H1 (cell line): ENCODE results near the gene BCAS1. TPM values are rescaled to one million over a fixed set of nuclear protein-coding genes. Genes with fewer than 3 reads are reported as not detected.

Source experiments
- CTCF ChIA-PET: fragments of 300-600 bp; sonication (Branson Sonifier 250); formaldehyde crosslinking; loops from one replicate; lab custom pipeline; 2021; ENCODE audit not compliant: partially characterized antibody; lab: Charles Lee
- POLR2A ChIA-PET: fragments of 300-600 bp; sonication (Branson Sonifier 250); formaldehyde crosslinking; loops from one replicate; lab custom pipeline; 2021; ENCODE audit warnings: inconsistent platforms; ENCODE audit not compliant: partially characterized antibody; lab: Charles Lee
- DNase-seq, 2 experiments: peaks; one replicate each; pipeline versions ENCODE4 v3.0.0 to v3.0.0-alpha.2; 2010 to 2022; ENCODE audit warnings: low spot score in 2 of 2, low read depth in 1 of 2, mixed read lengths in 1 of 2
- FAIRE-seq: peaks from 2 replicates; lab custom pipeline; 2011; peaks lifted over from hg19 to GRCh38; lab: Jason Lieb, UNC
- H2AFZ ChIP-seq: 2 replicates; pipeline ENCODE4 v1.8.1; 2012; ENCODE audit warnings: low read length, inconsistent platforms
- H2AK5ac ChIP-seq: 2 replicates; pipeline ENCODE4 v1.6.1; 2013; ENCODE audit warnings: low read depth, low read length
- H2BK120ac ChIP-seq: replicated peaks from 2 replicates; pipeline ENCODE3; 2013; ENCODE audit warnings: low read depth, low read length, inconsistent platforms
- H2BK12ac ChIP-seq: 2 replicates; pipeline ENCODE4 v1.6.1; 2013; ENCODE audit warnings: low read depth, low read length
- H2BK15ac ChIP-seq: 2 replicates; pipeline ENCODE4 v1.6.1; 2013; ENCODE audit warnings: low read length
- H2BK20ac ChIP-seq: 2 replicates; pipeline ENCODE4 v1.6.1; 2013; ENCODE audit warnings: low read length
- H2BK5ac ChIP-seq: 2 replicates; pipeline ENCODE4 v1.6.1; 2013; ENCODE audit warnings: low read depth, low read length
- H3K14ac ChIP-seq: 2 replicates; pipeline ENCODE4 v1.6.1; 2013; ENCODE audit warnings: inconsistent platforms; ENCODE audit not compliant: insufficient read length
- H3K18ac ChIP-seq: 2 replicates; pipeline ENCODE4 v1.6.1; 2013; ENCODE audit warnings: low read length; ENCODE audit errors: extremely low read depth
- H3K23ac ChIP-seq: 2 replicates; pipeline ENCODE4 v1.6.1; 2013; ENCODE audit warnings: inconsistent platforms; ENCODE audit not compliant: insufficient read length
- H3K23me2 ChIP-seq: 2 replicates; pipeline ENCODE4 v1.6.1; 2013; ENCODE audit warnings: low read depth, low read length
- H3K27ac ChIP-seq: 2 replicates; pipeline ENCODE4 v1.6.1; 2011; ENCODE audit warnings: low read depth, low read length, inconsistent platforms
- H3K27me3 ChIP-seq, 4 experiments: replicated peaks in 1 of 4; 1 replicate in 1 of 4; 2 replicates in 3 of 4; pipeline versions ENCODE4 v1.6.1 to v1.8.1; 2011 to 2013; ENCODE audit warnings: low read length in 3 of 4, mild to moderate bottlenecking in 3 of 4, inconsistent platforms in 2 of 4, mixed read lengths in 2 of 4, moderate library complexity in 1 of 4; ENCODE audit not compliant: control insufficient read depth in 3 of 4, insufficient read depth in 3 of 4; ENCODE audit errors: extremely low read depth in 1 of 4
- H3K36me3 ChIP-seq, 4 experiments: 2 replicates each; pipeline versions ENCODE4 v1.6.1 to v1.8.1; 2011 to 2013; ENCODE audit warnings: mild to moderate bottlenecking in 4 of 4, low read length in 3 of 4, moderate library complexity in 2 of 4, control low read depth in 1 of 4, inconsistent platforms in 1 of 4; ENCODE audit not compliant: insufficient read depth in 4 of 4, control insufficient read depth in 2 of 4
- H3K4ac ChIP-seq: replicated peaks from 2 replicates; pipeline ENCODE3; 2013; ENCODE audit warnings: low read length, low read depth, mixed read lengths, inconsistent platforms; ENCODE audit not compliant: insufficient read length
- H3K4me1 ChIP-seq, 4 experiments: replicated peaks in 1 of 4; 1 replicate in 1 of 4; 2 replicates in 3 of 4; pipeline versions ENCODE4 v1.6.1 to v1.8.1; 2011 to 2013; ENCODE audit warnings: low read length in 3 of 4, inconsistent platforms in 2 of 4, mixed read lengths in 1 of 4; ENCODE audit not compliant: insufficient read depth in 4 of 4, control insufficient read depth in 3 of 4
- H3K4me2 ChIP-seq, 2 experiments: 2 replicates each; pipeline versions ENCODE4 v1.6.1 to v1.8.1; 2011 to 2013; ENCODE audit warnings: low read depth in 2 of 2, low read length in 2 of 2, control low read depth in 1 of 2, inconsistent platforms in 1 of 2, mild to moderate bottlenecking in 1 of 2; ENCODE audit not compliant: insufficient read depth in 1 of 2
- H3K4me3 ChIP-seq, 4 experiments: fragments of 200-600, 300-600 bp in 1 of 4; sonication (generic), shearing (Covaris generic), sonication (Bioruptor Twin) in 1 of 4; 2 replicates each; pipeline versions ENCODE4 v1.5.1 to v1.8.1; 2011 to 2016; ENCODE audit warnings: low read length in 4 of 4, low read depth in 3 of 4, control low read depth in 2 of 4, inconsistent platforms in 2 of 4, mild to moderate bottlenecking in 2 of 4, mixed read lengths in 1 of 4, moderate library complexity in 1 of 4; ENCODE audit not compliant: insufficient read depth in 2 of 4; ENCODE audit errors: extremely low read depth in 1 of 4
- H3K56ac ChIP-seq: replicated peaks from 2 replicates; pipeline ENCODE3; 2013; ENCODE audit warnings: low read depth, mild to moderate bottlenecking, mixed read lengths, low read length, inconsistent platforms; ENCODE audit not compliant: insufficient read length
- H3K79me1 ChIP-seq: 2 replicates; pipeline ENCODE4 v1.6.1; 2013; ENCODE audit warnings: low read depth, low read length, control low read depth
- H3K79me2 ChIP-seq, 2 experiments: 2 replicates each; pipeline versions ENCODE4 v1.6.1 to v1.8.1; 2012 to 2013; ENCODE audit warnings: low read length in 2 of 2, mild to moderate bottlenecking in 2 of 2, inconsistent platforms in 1 of 2; ENCODE audit not compliant: insufficient read depth in 2 of 2, control insufficient read depth in 1 of 2
- H3K9ac ChIP-seq, 4 experiments: replicated peaks in 1 of 4; 1 replicate in 1 of 4; 2 replicates in 3 of 4; pipeline versions ENCODE4 v1.6.1 to v1.8.1; 2011 to 2013; ENCODE audit warnings: low read depth in 3 of 4, low read length in 3 of 4, control low read depth in 2 of 4, mild to moderate bottlenecking in 2 of 4, moderate library complexity in 2 of 4, inconsistent platforms in 1 of 4; ENCODE audit errors: extremely low read depth in 1 of 4
- H3K9me3 ChIP-seq, 2 experiments: 2 replicates each; pipeline versions ENCODE4 v1.6.1 to v1.8.1; 2012 to 2013; ENCODE audit warnings: mild to moderate bottlenecking in 2 of 2, moderate library complexity in 2 of 2, control low read depth in 1 of 2, inconsistent platforms in 1 of 2, low read depth in 1 of 2, low read length in 1 of 2, mixed read lengths in 1 of 2; ENCODE audit not compliant: insufficient read depth in 2 of 2
- H4K20me1 ChIP-seq, 2 experiments: replicated peaks in 1 of 2; 2 replicates each; pipeline versions ENCODE3 to v1.8.1; 2011 to 2013; ENCODE audit warnings: inconsistent platforms in 2 of 2, low read length in 2 of 2, mild to moderate bottlenecking in 1 of 2; ENCODE audit not compliant: insufficient read depth in 2 of 2, control insufficient read depth in 1 of 2
- H4K5ac ChIP-seq: 2 replicates; pipeline ENCODE4 v1.6.1; 2013; ENCODE audit warnings: low read length, low read depth, mixed read lengths, inconsistent platforms; ENCODE audit not compliant: insufficient read length
- H4K8ac ChIP-seq: 2 replicates; pipeline ENCODE4 v1.8.0; 2013; ENCODE audit warnings: mild to moderate bottlenecking, moderate library complexity, low read length, inconsistent platforms; ENCODE audit not compliant: insufficient read depth; ENCODE audit errors: extremely low read depth
- H4K91ac ChIP-seq: replicated peaks from 2 replicates; pipeline ENCODE3; 2013; ENCODE audit warnings: low read length, mixed read lengths, inconsistent platforms; ENCODE audit not compliant: insufficient read length
- CHD2 ChIP-seq: IDR thresholded peaks from 2 replicates; pipeline ENCODE4 v1.6.1; 2012; ENCODE audit warnings: low read length, improper control_type of control experiment
- SIN3A ChIP-seq, 2 experiments: IDR thresholded peaks in 1 of 2; conservative IDR thresholded peaks in 1 of 2; 2 replicates each; pipeline ENCODE4 v1.6.1; 2011 to 2012; ENCODE audit warnings: low read length in 2 of 2, improper control_type of control experiment in 1 of 2, low read depth in 1 of 2, mild to moderate bottlenecking in 1 of 2
- SIX5 ChIP-seq: IDR thresholded peaks from 2 replicates; pipeline ENCODE4 v1.6.1; 2011; ENCODE audit warnings: mild to moderate bottlenecking, low read depth, low read length
- whole genome bisulfite sequencing, 2 experiments: shearing (Covaris generic) in 1 of 2; methylation state at CpG; one replicate each; pipeline versions ENCODE4 v1.1.6 to v1.1.7; 2013 to 2015; ENCODE audit warnings: low lambda C conversion rate in 2 of 2, mixed read lengths in 2 of 2, inconsistent platforms in 1 of 2, low coverage in 1 of 2, missing lambda C conversion rate in 1 of 2; ENCODE audit not compliant: insufficient replicate concordance in 2 of 2, insufficient coverage in 1 of 2, insufficient read length in 1 of 2; ENCODE audit errors: extremely low coverage in 1 of 2, missing lambda C conversion rate in 1 of 2; 5-methylcytosine and 5-hydroxymethylcytosine counted together
- polyA plus RNA-seq, 7 experiments: library from polyadenylated mRNA; depleted of rRNA in 3 of 7; stranded (reverse) in 5 of 7; unstranded in 2 of 7; fragments of >200 nt in 5 of 7; fragments of 200-250 nt in 2 of 7; gene quantifications; 1 replicate in 5 of 7; 2 replicates in 1 of 7; 4 replicates in 1 of 7; pipeline versions ENCODE4 v1.2.1 to v1.2.3, GENCODE V29; 2011 to 2013; ENCODE audit warnings: missing spikeins in 2 of 7, mixed read lengths in 2 of 7
- total RNA-seq: library from RNA; stranded (reverse); fragmentation: NEBNext Ultra II Directional; extraction: Animal tissue kit (Norgen Biotek cat#: 25700); gene quantifications from 2 replicates; pipeline ENCODE4 v1.2.1, GENCODE V29; 2021

Gene BCAS1
- total and polyA plus RNA-seq, 2 of the 8 experiments (the other 6 are each of a cell fraction or from before 2014, with no cell fraction given): 0.06 to 0.19 TPM

GRCh38 chr20:54085910-54086309, 15.5 kb upstream of the BCAS1 start:
- Histone ChIP-seq H3K27me3 (no peaks in the 10 kb centered on the region), H3K14ac (no peak overlapping the region), H3K56ac (no peak overlapping the region), H3K4me2 (no peak overlapping the region), H2BK5ac (no peak overlapping the region), H3K23me2 (peaks cover 5% of the 10 kb centered on the region; the same call in 1 of the 2 replicates), H2AK5ac (no peak overlapping the region), H3K27ac (no peak overlapping the region), H3K79me1 (no peaks in the 10 kb centered on the region), H2AFZ (no peak overlapping the region), H2BK12ac (no peak overlapping the region), H2BK120ac (no peak overlapping the region), H4K91ac (no peak overlapping the region), H3K4ac (no peak overlapping the region), H3K9me3 (no peaks in the 10 kb centered on the region), H2BK20ac (no peak overlapping the region), H4K5ac (no peak overlapping the region), H2BK15ac (no peak overlapping the region), H4K20me1 (peaks cover 0 to 2% of the 10 kb centered on the region in 2 experiments), H3K4me1 (no peaks in the 10 kb centered on the region), H3K18ac (no peak overlapping the region), H4K8ac (no peak overlapping the region), H3K23ac (no peak overlapping the region), H3K4me3 (no peak overlapping the region), H3K79me2 (no peaks in the 10 kb centered on the region), H3K9ac (no peak overlapping the region), H3K36me3 (no peaks in the 10 kb centered on the region)
- no peak for FAIRE-seq
- WGBS, 2 experiments: 93% methylated on average over 3 of the region's 3 CpGs; no CpG with 5 or more reads in 1 of the 2 experiments
- ChIA-PET POLR2A (no interaction called here), CTCF (no interaction called here)
- no peak for DNase-seq
- TF ChIP-seq CHD2 (no peak), SIN3A (conservative IDR thresholded peaks at IDR 0.05 in 1 of 2, IDR thresholded peaks at IDR 0.05 in 1 of 2; ENCODE audit: low read depth in 1 of 2, low read length in 2 of 2) (no peak), SIX5 (no peak)
